Activated CD4-positive, CD25-positive, alpha-beta regulatory T cell treated with anti-CD3 and anti-CD28 coated beads, Interleukin-2, amount 50 U/mL, for 72 hours (primary cell): ENCODE data around the gene AFF2.

Experiments used
- DNase-seq: peaks from one replicate; pipeline ENCODE4 v3.0.0; 2021

AFF2 gene

DNA sequence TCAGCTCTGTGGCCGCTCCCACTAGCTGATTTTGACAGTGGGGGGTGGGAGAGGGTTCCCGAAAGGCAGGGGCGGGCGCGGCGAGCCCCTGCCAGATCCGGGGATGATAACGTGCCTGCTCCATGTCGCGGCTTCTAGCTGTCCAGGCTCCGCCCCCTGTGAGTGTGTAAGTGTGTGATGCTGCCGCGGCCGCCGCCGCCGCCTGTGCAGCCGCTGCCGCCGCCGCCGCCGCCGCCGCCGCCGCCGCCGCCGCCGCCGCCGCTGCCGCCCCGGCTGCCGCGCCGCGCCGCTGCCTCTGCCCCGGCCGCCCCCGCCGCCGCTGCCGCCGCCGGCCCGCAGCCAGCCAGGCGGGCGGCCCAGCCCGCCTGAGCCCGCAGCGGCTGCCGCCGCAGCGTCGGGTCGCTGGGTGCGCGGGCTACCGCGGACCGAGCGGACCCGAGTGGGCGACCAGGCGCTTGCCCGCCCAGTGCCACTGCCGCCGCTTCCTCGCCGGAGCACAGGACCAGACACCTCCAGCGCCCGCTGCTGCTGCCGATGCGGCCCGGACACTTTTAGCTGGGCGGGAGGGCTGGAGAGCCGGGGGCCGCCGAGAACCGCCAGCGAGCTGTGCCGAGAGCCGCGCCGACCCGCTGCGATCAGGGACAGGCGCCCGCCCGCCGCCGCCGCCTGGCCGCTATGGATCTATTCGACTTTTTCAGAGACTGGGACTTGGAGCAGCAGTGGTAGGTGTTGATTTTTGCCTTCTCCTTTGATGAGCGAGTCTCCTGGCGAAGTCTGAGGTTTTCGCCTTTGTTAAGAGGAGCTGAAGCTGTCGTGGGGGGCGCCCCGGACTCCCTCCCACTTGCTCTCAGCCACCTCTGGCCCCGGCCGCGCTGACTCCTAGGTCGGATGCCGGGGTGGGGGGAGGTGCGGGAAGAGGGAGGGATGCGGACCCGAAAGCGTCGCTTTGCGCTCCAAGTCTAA lies at the start of gene AFF2:
AFF2 (plus strand) TSS at position 195 of the 963 bp plus-strand sequence; CDS start at position 676, 481 bp downstream.
- peak; percentile 35 for DNase-seq

DNA sequence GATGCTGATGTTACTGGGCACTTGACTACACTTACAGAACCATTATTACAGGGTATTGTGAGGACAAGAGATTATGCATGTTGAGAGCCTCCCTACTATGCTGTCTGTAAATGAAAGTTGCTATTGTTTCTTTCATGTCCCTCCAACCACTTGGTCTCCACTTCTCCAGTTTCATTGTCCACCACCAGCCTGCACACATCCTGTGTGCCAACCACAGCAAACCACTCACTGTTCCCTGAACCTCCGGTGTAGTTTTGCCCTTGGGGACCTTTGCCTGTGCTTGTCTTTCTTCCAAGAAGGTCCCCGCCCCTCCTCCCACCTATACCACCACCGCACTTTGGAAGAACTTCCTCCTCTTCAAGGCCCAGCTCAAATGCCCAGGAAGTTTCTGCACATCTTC lies 43.1 kb upstream of the AFF2 start:
- DNase-seq, result no peak

DNA sequence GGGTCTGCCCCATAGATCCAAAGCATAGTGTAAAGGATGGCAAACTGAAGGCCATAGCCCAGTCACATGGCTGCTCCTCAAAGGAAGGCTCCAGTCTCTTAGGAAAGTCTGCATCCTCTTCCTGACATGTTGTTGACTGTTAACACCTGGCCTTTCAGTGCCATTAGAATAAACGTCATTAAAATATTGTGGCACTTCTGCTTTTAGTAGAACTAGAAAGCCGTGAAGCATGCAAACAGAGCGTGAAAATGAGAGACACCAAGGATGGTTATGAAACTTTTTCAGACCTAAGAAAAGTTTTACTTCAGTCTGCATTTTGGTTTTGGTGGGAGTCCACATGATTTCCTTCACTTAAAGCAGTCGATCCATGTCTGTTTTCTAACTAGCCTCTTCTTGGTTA lies 41.1 kb upstream of the AFF2 start:
- DNase-seq, result no peak

DNA sequence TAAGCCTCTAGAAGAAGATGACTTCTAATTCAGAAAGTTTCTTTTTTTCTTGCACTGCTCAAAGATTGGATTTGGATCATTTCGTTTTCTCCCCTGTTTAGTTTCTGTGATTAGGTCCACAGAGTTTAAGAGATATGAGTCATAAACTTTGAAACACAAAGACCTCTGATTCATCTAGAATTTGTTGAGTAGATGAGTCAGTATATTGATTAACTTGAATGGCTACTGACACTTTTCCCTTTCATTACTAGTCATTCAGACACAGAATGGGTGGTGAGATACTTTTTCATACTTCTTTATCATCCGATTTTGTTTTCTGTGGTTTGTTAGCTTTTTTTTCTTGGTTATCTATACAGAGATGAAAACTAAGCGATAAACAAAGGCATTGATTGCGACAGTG lies 34.1 kb upstream of the AFF2 start:
- DNase-seq, result no peak

DNA sequence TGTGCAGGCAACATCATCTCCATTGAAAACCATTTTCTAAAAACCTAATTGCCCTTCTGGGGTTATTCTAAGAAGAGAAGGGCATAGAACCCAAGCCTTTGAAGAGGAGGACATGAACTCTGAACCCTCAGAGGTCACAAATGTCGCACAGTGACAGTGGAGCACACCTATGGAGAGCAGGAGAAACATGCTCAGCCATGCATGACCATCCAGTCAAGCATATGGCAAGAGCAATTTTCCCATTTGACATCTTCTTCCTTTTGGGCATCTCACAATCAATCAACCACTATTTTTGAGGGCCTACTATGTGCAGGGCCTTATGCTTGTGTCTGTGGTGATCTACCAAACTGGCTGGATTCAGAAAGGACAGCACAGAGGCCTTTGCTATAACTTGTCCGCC lies 30.1 kb upstream of the AFF2 start:
- DNase-seq, result no peak

DNA sequence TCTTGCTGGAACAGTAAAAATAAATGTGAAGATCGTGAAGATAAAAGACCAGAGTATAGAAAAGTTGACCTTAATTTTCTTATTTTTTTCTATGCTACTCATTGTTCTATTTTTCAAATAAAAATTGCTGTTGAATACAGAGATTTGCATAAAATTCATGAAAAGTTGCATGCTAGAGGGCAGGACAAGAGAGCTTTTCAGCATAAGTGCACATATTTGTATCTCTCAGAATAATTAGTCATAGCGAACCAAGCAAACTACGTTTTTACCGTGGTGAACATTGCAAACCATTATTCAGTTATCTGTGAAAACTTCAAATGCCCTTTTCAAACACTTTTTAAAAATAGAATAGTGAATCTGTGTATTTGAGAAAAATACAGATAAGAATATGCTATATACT lies 26.4 kb upstream of the AFF2 start:
- DNase-seq, result no peak

DNA sequence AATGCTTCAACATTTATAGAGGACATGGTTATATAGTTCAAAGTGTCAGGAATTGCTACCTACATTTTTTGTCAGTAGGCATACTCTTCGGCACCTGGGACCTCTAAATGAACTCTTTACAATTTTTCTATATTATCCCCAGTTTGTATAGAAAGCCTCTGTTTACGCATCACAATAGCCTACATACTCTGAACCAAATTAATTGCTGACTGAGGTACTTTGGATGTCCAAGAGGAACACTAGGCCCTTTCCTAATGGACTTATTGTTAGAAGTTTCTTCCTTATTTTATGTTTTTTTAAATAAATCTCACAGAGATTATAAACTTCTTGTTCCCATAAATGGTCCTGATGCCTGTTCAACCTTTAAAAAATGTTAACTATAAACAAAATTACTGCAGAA lies 8.4 kb upstream of the AFF2 start:
- DNase-seq, result no peak

DNA sequence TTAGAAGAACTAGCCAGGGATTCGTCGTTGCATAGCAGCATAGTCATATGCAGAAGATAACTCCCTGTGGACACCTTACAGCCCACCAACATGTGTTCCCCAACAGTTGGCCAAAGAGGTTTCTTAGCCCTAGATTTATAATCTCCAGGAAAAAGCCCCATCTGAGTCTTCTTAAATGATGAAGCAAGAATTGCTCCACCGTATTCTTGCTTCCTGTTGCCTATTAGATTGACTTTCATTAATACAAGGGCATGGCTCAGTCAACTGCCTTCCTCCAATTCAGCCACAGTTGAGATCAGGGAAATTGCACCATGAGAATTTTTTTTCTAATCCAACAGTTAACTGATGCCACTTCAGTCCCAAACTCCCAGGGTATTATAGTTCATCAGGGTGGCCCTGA lies 5.2 kb upstream of the AFF2 start:
- no peak for DNase-seq

DNA sequence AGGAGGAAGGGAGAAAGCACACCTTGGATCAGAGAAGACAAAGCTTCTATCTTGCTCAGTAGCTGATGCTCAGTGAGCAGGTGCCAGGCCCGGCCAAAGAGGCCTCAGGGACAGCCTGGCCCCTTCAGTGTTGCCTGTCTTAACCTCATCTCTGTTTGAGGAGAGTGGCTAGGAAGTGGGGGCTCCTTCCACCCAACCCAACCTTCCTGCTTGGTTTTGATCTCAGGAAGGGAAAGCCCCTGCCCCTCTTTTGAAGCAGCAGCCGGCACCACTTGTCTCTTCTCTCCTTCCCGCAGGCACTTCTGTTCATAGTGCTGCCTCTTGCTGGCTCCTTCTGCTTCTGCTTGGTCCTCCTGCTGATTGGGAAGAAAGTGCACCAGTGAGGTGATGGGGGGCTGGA lies 2.4 kb upstream of the AFF2 start:
- DNase-seq, result no peak

DNA sequence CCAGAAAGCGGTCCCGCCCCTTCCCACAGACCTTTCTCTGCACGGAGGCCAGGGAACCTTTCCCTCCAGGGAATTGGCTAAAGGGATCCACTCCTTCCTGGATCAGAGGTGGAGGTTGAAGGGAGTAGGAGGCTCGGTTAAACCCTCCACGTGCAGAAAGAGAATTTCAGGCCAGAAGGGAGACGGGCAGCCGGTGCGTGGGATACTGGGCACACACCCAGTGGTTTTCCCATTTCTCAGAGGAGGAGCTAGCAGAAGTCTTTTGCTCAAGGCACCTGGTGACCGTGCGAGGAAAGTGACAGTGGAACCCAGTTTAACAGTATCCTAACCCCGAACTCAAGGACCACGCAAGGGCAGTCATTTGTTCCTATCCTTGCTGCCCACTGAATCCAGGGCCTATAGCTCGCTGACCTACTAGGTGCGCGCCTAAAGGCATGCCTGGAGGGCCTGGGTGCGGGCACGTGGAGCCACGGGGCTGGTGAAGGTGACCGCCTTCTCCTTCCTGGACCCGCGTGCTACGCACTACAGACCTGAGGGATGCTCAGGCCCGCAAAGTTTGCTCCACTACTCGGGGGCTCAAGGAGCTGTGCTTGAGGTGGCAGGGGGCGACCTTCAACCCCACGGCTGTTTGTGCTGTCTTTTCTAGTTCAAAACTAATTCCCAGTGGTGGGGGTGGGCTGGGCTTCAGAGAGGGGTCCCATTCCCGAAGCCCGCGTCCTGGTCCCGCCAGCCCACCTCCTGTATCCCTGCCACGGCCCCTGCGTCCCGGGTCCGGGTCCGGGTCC lies 587 bp upstream of the AFF2 start:
- DNase-seq, result no peak

DNA sequence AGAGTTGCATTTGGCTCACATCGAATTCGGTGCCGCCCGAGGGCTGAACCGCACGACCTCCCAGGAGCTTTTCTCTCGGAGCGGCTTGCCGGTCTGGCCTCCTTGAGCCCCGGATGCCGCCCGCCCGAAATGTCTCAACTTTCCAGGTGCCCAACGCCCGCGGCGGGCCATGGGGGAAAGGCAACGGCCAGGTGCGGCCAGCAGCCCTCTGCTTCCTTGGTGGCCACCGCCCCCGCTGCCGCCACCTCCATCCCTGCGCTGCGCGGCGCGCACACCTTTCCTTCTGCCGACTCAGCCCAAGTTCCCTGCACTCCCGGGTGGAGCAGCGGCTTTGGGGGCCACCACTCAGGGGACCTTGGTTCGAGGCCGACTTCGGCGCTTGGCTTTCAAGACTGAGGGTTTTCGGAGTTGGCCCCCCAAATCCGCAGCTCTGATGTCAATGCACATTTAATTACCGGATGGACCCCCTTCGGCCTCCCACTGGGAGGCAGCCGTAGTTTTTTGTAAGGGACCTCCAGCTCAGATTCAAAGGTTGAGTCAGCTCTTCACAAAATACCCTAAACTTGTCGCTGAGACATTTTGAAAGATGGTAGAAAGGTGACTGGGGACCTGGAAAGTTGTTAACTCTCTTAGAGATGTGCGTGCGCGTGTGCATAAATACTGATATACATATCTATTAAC lies 1.1 kb downstream of the AFF2 start:
- DNase-seq, result peak; percentile 30

DNA sequence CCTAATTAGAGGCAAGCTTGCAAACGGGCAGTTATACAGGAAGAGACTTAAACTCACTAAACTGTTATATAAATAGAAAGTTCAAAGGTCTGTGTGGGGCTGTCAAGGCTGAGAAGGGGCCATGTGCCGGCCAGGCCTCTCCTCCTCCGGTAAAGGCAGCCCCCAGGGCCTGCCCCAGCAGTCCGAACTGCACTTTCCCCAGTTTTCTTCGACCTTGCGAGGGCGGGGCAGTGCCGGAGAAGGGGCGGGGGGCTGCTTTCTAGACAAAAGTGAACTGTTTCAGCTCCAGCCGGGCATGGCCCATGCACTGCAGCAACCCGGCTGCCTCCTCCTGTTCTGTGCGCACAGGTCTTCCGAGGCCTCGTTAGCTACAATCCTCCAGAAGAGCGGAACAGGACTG lies 4.1 kb downstream of the AFF2 start:
- DNase-seq, result no peak

DNA sequence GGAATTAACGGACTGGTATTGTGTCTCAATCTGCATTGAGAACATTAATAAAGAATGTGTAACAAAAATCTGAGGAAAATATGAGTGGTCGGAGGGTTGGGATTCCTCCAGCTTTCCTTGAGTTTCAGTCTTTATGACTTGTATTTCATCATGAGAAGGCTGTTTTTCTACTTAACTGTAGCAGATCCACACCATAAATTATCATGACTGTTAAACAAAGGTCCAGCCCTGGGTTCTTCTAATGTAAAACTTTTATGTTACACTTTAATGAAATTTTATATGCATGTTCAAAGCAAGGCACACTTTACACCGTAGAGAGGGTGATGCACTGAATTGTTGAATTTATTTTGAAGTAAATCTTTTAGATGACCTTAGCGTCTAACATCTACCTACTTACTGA lies 7.0 kb downstream of the AFF2 start:
- no peak for DNase-seq

DNA sequence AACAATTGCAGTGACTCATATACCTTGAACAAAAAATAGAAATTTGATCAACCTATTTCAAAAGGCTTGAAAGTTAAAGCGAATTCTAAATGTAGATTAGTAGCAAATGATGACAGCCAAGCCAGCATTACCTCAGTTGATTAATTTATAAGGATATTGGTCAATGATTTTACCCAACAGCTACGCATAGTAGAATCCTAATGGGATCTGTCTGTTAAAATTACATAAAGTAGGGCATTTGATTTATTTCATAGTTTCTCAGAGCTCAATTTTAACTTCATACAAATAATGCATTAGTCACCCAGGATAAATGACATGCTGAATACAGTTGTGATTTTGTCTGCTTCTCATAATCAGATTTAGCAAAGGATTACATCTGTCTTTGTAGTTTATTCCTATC lies 12.0 kb downstream of the AFF2 start:
- DNase-seq, result no peak

DNA sequence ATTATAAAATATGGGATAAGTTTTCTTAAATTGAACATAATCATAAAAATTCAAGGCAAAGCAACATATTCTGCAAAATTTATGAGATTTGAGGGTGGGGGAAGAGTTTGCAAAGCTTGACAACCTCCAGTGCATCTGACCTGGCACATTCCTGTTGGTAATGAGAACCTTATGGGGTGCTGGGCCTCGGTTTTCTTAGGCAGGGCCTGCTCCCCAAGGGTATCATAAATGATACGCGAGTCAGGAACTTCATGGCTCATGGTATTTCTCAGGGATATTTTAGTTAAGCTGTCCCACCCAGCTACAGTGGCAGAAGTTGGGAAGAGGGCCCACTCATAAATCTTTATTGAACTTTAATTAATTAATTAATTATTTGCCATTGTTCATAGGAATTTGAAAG lies 13.2 kb downstream of the AFF2 start:
- no peak for DNase-seq

DNA sequence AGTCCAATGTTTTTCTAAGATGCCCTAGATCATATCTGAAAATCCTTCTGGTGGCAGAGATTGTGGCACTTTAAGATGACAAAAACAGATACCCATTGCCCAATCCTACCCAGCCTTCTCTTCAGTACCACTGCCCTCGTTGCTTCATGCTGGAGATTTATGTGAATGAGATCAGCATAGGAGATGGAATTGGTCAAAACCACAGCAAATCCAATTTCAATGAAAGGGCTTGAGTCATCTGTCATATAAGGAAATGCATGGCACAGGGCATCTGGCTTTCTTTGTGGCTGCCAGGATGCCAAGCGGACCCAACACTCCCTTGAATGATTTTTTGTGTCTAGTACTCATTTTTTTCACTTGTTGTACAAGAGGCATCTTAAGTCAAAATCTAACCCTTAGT lies 16.8 kb downstream of the AFF2 start:
- no peak for DNase-seq

DNA sequence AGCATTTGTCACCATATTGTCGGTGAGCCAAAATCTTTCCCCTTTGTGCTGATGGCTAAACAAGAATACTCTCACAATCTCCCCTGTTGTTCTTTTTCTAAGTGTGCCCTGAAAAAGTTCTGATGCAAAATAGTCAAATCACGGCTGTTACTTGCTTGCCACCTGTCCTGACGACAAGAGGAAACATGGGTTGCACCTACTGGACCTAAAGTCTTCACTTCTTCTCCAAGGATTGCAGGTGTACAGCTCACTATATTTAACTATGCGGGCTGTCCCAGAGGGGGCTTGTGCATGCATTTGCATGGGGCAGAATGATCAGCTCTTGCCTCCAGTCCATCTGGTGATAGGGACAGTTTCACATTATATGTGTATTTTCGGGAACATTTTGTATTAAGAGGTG lies 21.6 kb downstream of the AFF2 start:
- DNase-seq, result no peak

DNA sequence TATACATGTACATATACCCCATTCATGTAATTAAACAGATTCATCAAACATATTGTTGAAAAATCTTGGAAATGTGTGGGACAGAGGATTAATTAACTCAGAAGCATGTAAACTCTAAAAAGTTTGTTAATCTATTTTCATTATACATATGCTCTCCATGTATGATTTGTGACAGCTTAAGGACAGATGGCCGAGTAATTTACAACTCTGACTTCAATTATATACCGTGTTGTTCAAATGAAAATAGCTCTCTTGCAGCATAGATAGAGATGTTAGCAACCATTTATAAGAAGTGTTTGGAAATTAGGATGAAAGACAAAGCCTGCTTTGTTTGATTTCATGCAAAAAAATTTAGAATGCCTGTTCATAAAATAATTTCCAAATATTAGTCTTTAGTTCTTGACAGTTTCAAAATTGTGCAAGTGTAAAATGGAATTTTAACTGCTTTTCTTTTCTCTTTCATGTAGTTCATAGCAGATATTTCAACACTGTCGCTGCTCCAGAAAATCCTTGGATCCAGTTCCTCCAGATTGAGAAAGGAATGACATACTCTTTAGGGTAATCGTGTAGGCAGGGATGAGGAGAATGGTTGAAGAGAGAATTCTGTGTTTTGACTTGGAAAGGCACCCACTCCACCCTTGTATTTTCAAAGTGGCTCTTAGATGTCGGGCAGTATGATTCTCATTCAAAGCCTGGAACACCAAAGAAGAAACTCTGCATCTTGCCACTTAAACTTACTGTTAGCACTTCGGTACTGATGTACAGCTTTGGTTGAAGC lies 23.1 kb downstream of the AFF2 start:
- no peak for DNase-seq

DNA sequence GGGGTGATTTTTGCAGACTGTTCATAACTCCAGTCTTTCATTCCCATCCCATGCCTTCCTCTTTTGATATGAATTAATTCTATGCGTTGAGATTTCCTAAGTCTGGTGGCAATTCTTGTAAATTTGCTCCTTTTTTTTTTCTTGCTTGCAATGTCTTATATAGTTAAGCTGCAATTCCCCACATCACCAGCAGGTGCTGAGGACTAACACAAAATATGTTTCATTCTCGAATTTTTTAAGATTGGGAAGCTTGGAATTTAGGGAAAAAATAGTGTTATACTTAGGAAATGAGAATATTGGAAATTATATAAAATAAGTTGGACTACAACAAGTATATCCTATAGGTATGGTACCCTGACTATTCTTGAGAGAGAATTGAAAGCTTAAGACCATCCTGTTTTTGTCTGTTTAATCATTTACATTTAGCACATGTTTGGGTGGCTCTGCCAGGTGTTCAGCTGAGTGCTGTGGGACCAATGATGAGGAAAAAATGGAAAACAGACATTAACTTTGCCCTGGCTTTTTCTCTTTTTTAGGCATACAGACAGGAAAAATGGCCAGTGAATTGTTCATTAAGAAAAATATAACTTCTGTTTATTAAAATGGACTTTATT lies 30.2 kb downstream of the AFF2 start:
- no peak for DNase-seq

DNA sequence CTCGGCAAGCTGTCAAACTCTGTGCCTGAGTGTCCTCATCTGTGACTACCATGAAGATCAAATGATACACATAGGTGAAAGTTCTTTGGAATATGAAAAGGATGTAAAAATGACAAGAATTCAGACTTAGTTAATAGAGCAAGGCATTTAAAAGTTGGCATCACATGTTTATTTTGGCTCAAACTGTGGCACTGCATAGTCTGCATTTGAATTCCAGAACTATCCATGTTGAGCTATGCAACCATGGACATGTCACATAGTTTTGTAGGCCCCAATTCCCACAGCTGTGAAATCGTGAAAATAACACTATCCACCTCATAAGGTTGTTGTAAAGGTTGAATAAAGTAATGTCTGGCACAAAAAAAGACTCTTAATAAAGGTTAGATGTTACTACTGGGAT lies 33.9 kb downstream of the AFF2 start:
- no peak for DNase-seq

DNA sequence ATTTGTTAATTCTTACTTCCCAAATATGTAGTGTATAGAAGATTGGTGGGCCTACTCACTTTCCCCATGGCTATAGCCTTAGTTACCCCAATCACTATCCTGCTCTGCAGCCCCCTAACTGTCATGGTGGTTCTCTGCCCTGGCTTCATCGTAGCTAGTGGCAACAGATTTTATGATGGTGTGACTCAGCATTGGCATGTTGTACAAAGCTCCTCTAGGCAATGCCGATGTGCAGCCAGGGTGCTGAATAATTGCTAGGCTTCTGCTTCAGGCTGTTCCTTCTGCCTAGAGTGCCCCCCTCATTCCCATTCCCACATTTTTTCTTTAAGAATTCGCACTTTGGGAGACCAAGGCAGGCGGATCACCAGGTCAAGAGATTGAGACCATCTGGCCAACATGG lies 35.2 kb downstream of the AFF2 start:
- no peak for DNase-seq

DNA sequence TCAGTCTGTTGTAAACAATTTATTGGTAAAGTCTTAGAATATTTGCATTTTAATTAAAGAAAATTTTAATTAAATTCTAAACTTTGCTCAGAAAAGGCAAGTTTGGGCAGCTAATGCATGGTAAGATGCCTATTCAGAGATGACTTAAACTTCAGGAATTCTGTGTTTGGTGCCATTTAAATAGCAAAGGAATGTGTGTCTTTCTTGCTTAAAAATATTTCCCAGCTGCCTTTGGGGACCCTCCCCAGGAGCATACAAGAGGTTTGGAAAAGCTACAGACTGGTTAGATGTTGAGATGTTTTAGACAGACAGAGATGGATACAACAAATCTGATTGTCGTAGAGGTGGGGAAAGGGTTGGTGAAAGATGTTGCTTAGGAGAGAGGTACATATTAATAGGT lies 36.5 kb downstream of the AFF2 start:
- no peak for DNase-seq
